Germinal center (tissue), 1 donor: ENCODE measurements around the gene SMIM1.

Source experiments
- DNase-seq: peaks from one replicate; pipeline ENCODE4 v3.0.0; 2012; ENCODE audit warnings: mixed read lengths, low spot score

SMIM1 gene

GRCh38 chr1:3822421-3822820 is 49.9 kb downstream of the SMIM1 start:
- DNase-seq: no peak

GRCh38 chr1:3824650-3825049 is 52.1 kb downstream of the SMIM1 start:
- DNase-seq: no peak

- no peak for DNase-seq
Measured at GRCh38 chr1:3825356-3825755, 52.8 kb downstream of the SMIM1 start.
